K562 (cell line): Measurements from ENCODE around the gene ANXA9. TPM values are rescaled to one million over a fixed set of nuclear protein-coding genes. Genes with fewer than 3 reads are reported as not detected.
A peak's percentile ranks its signal among the peaks of the same experiment; 100 is the strongest.

Source experiments
- ATAC-seq: fragments of 200-7000 bp; cut with Tn5 transposase; 3 replicates; pipeline ENCODE4 v1.9.1; 2020; ENCODE audit warnings: moderate library complexity
- BruUV-seq: library from RNA; stranded (reverse); fragments of 400-500 nt; replicated peaks from 2 replicates; lab custom pipeline; 2021; lab: Mats Ljungman, UMichigan
- CTCF ChIA-PET: fragments of 300-600 bp; formaldehyde crosslinking; extraction: SDS; loops from one replicate; lab custom pipeline; 2021; ENCODE audit warnings: low intra/inter-chr PET ratio; lab: Yijun Ruan, JAX
- POLR2A ChIA-PET: fragments of 300-600, 350-650 bp; sonication (Branson Sonifier 250); formaldehyde crosslinking; extraction: SDS; loops from one replicate; lab custom pipeline; 2021; ENCODE audit warnings: antibody characterized with exemption, inconsistent platforms; lab: Yijun Ruan, JAX
- DNase-seq, 4 experiments: peaks; one replicate each; pipeline versions ENCODE4 v3.0.0 to v3.0.0-alpha.2; 2011 to 2018; ENCODE audit warnings: low spot score in 3 of 4, mixed read lengths in 3 of 4; ENCODE audit errors: extremely low read depth in 1 of 4
- FAIRE-seq: peaks from 2 replicates; lab custom pipeline; 2011; peaks lifted over from hg19 to GRCh38; lab: Jason Lieb, UNC
- H2AFZ ChIP-seq: 2 replicates; pipeline ENCODE4 v1.6.0; 2011; ENCODE audit warnings: low read depth, low read length, control low read depth, inconsistent platforms
- H3K27ac ChIP-seq: fragments of 200-600 bp; 3 replicates; pipeline ENCODE4 v1.8.0; 2011; ENCODE audit warnings: low read depth, mild to moderate bottlenecking, control low read depth, inconsistent platforms, low read length, moderate library complexity, mixed read lengths; ENCODE audit errors: extremely low read depth
- H3K27me3 ChIP-seq, 2 experiments: fragments of 300-600 bp in 1 of 2; 2 replicates in 1 of 2; 3 replicates in 1 of 2; pipeline versions ENCODE4 v1.6.0 to v1.8.0; 2011; ENCODE audit warnings: inconsistent platforms in 2 of 2, low read length in 2 of 2, mild to moderate bottlenecking in 1 of 2, mixed read lengths in 1 of 2, moderate library complexity in 1 of 2; ENCODE audit not compliant: control insufficient read depth in 2 of 2, insufficient read depth in 2 of 2
- H3K36me3 ChIP-seq: fragments of 300-600 bp; 3 replicates; pipeline ENCODE4 v1.8.0; 2011; ENCODE audit warnings: mild to moderate bottlenecking, low read length, inconsistent platforms; ENCODE audit not compliant: control insufficient read depth, insufficient read depth
- H3K4me1 ChIP-seq, 2 experiments: fragments of 200-600 bp in 1 of 2; replicated peaks in 1 of 2; 2 replicates in 1 of 2; 3 replicates in 1 of 2; pipeline versions ENCODE4 v1.5.1 to v1.8.0; 2011; ENCODE audit warnings: inconsistent platforms in 2 of 2, low read length in 2 of 2, mild to moderate bottlenecking in 1 of 2, mixed read lengths in 1 of 2, moderate library complexity in 1 of 2; ENCODE audit not compliant: control insufficient read depth in 2 of 2, insufficient read depth in 2 of 2
- H3K4me2 ChIP-seq: 2 replicates; pipeline ENCODE4 v1.6.1; 2011; ENCODE audit warnings: low read length, control low read depth, inconsistent platforms, mixed read lengths; ENCODE audit not compliant: insufficient read depth
- H3K4me3 ChIP-seq: fragments of 200-600 bp; sonication (generic), shearing (Covaris generic); 2 replicates; pipeline ENCODE4 v1.5.1; 2016; ENCODE audit warnings: control low read depth, inconsistent platforms
- H3K79me2 ChIP-seq: fragments of 200-600 bp; 3 replicates; pipeline ENCODE4 v1.8.0; 2011; ENCODE audit warnings: low read length, inconsistent platforms; ENCODE audit not compliant: control insufficient read depth, insufficient read depth
- H3K9ac ChIP-seq, 2 experiments: 2 replicates each; pipeline versions ENCODE4 v1.6.0 to v1.6.1; 2011; ENCODE audit warnings: low read depth in 2 of 2, low read length in 2 of 2, control low read depth in 1 of 2, inconsistent platforms in 1 of 2, mild to moderate bottlenecking in 1 of 2, mixed read lengths in 1 of 2; ENCODE audit not compliant: insufficient read depth in 1 of 2
- H3K9me1 ChIP-seq: one replicate; pipeline ENCODE4 v1.6.0; 2011; ENCODE audit warnings: inconsistent platforms, mild to moderate bottlenecking, low read length, moderate library complexity; ENCODE audit not compliant: control insufficient read depth, insufficient read depth
- H3K9me3 ChIP-seq: replicated peaks from 2 replicates; pipeline ENCODE4 v1.5.1; 2011; ENCODE audit warnings: low read depth, low read length, inconsistent platforms; ENCODE audit not compliant: control insufficient read depth, insufficient read depth
- H4K20me1 ChIP-seq: replicated peaks from 2 replicates; pipeline ENCODE4 v1.6.1; 2011; ENCODE audit warnings: low read length, inconsistent platforms, mixed read lengths; ENCODE audit not compliant: control insufficient read depth, insufficient read depth
- ARID1B ChIP-seq: fragments of 450-650 bp; IDR thresholded peaks from 2 replicates; pipeline ENCODE4 v1.6.1; 2016; ENCODE audit warnings: antibody characterized with exemption, mild to moderate bottlenecking, inconsistent platforms
- C11orf30 ChIP-seq: fragments of 450-650 bp; IDR thresholded peaks from 2 replicates; pipeline ENCODE4 v1.6.1; 2016; ENCODE audit warnings: low read depth, mild to moderate bottlenecking
- CBFA2T3 ChIP-seq: fragments of 450-650 bp; IDR thresholded peaks from 2 replicates; pipeline ENCODE4 v1.6.1; 2017
- CTBP1 ChIP-seq: fragments of 450-650 bp; IDR thresholded peaks from 2 replicates; pipeline ENCODE4 v1.6.1; 2016; ENCODE audit warnings: borderline replicate concordance
- DPF2 ChIP-seq: fragments of 450-650 bp; IDR thresholded peaks from 2 replicates; pipeline ENCODE4 v1.6.1; 2016
- MAFG ChIP-seq: fragments of 450-650 bp; conservative IDR thresholded peaks from 2 replicates; pipeline ENCODE4 v1.6.1; 2016; ENCODE audit warnings: missing genetic modification characterization, missing compliant biosample characterization
- MAFK ChIP-seq: IDR thresholded peaks from 2 replicates; pipeline ENCODE4 v1.6.1; 2011; ENCODE audit warnings: low read length, improper control_type of control experiment
- MCM7 ChIP-seq, 2 experiments: fragments of 450-650 bp; IDR thresholded peaks; 2 replicates each; pipeline ENCODE4 v1.6.1; 2016 to 2018
- NFE2 ChIP-seq: IDR thresholded peaks from 2 replicates; pipeline ENCODE4 v1.6.1; 2014; ENCODE audit warnings: antibody characterized with exemption, low read depth
- TBP ChIP-seq: optimal IDR thresholded peaks from 2 replicates; pipeline ENCODE3; 2011; ENCODE audit warnings: low read depth, low read length, improper control_type of control experiment
- ZNF316 ChIP-seq: fragments of 450-650 bp; IDR thresholded peaks from 2 replicates; pipeline ENCODE4 v1.6.1; 2016
- WGBS: fragments of 100-300 bp; shearing (Covaris generic); methylation state at CpG from one replicate; pipeline ENCODE4 v1.1.6; 2016; ENCODE audit warnings: low coverage, mixed read lengths; ENCODE audit not compliant: insufficient coverage; ENCODE audit errors: missing lambda C conversion rate; 5-methylcytosine and 5-hydroxymethylcytosine counted together
- in situ Hi-C: fragments of 300-500 bp; cut with MboI; formaldehyde crosslinking; loops from 4 replicates; pipeline ENCODE4 v1.15.0; 2018; ENCODE audit warnings: inconsistent platforms, mixed read lengths
- intact Hi-C: fragments of 100-400 bp; cut with micrococcal nuclease; formaldehyde crosslinking; loops from 2 replicates; pipeline ENCODE4 v1.14.2; 2022
- polyA plus RNA-seq, 8 experiments: library from polyadenylated mRNA; depleted of rRNA in 4 of 8; stranded (reverse) in 5 of 8; unstranded in 3 of 8; fragments of >200 nt; fragmentation: Nextera tagmentation in 2 of 8; fragmentation: Illumina TruSeq in 1 of 8; extraction: Ambion mirVana in 2 of 8; extraction: Trizol in 1 of 8; gene quantifications; 2 replicates each; pipeline versions ENCODE4 v1.2.1 to v1.2.3, GENCODE V29; 2011 to 2014; ENCODE audit warnings: inconsistent platforms in 1 of 8, missing spikeins in 1 of 8
- total RNA-seq, 7 experiments: library from RNA; depleted of rRNA in 6 of 7; stranded (reverse); fragments of >200 nt in 6 of 7; fragmentation: Illumina TruSeq in 2 of 7; extraction: Trizol in 2 of 7; gene quantifications; 2 replicates each; pipeline versions ENCODE4 v1.2.1 to v1.2.3, GENCODE V29; 2011 to 2021; ENCODE audit warnings: low replicate concordance in 1 of 7
- TF ChIP-seq, protein P1 (sequence below): fragments of 450-650 bp; formaldehyde crosslinking; conservative IDR thresholded peaks from 2 replicates; pipeline ENCODE4 v1.4.0; 2022; ENCODE audit warnings: mild to moderate bottlenecking, missing genetic modification characterization
- TF ChIP-seq, protein P2 (sequence below): fragments of 450-650 bp; IDR thresholded peaks from 2 replicates; pipeline ENCODE4 v1.6.1; 2017; ENCODE audit warnings: antibody characterized with exemption, mild to moderate bottlenecking

ANXA9 gene
- total and polyA plus RNA-seq, 9 of the 15 experiments (the other 6 are each of a cell fraction or from before 2014, with no cell fraction given), result 0.24 to 1.6 (median 0.57) TPM

DNA sequence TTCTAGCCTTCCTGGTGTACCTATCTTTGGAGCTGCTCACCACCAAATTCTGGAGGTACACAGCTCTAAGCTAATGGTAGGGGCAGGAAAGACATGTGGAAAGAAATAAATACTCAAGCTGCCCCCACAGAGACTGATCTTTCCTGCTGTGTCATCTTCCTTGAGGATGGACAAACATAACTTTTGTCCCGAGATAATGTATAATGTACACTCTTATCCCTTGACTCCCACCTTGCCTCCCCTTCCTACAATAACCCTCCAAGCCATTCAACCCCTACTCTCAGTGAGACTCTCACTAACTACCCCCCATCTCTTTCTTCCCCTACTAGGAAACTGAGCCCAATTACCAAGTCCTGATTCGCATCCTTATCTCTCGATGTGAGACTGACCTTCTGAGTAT, 12.2 kb downstream of the ANXA9 start:
- peak; percentile 20; the same call in 2 of the 3 replicates for ATAC-seq

More for the DNA sequence above, 12.2 kb downstream of the ANXA9 start:
- POLR2A ChIA-PET, result interaction anchor here (0.6 to 3.6 kb wide), 7 partner anchors 8 to 431 kb away, joined by 3 to 22 read pairs (median 3); partner anchors contain the start of genes ANXA9 and MINDY1
- intact Hi-C loops, result loop anchor here (10.0 kb wide), 1 partner anchor 159 kb away; no protein-coding TSS in a partner anchor
- H3K4me2 ChIP-seq, result no peak overlapping the region
- BruUV-seq, result no TSS peak
- peaks cover 16 to 17% of the 10 kb centered on the region in 2 experiments; a peak in 4 of 5 replicates for H3K4me1 ChIP-seq
- peak; percentile 15 for FAIRE-seq
- H3K9me3 ChIP-seq, result no peaks in the 10 kb centered on the region
- peak overlapping the region in 1 of 2 experiments; percentile 67; a peak in 1 of 4 replicates for H3K9ac ChIP-seq
- H3K27ac ChIP-seq, result no peak overlapping the region
- no peaks in the 10 kb centered on the region for H3K27me3 ChIP-seq
- 13% methylated on average over 3 of the region's 3 CpGs for WGBS
- no peak for DNase-seq
- H3K79me2 ChIP-seq, result no peaks in the 10 kb centered on the region
- in situ Hi-C loops, result loop anchor here (10.0 kb wide), 1 partner anchor 429 kb away; no protein-coding TSS in a partner anchor
- TF ChIP-seq CTBP1 (no peak), TBP (no peak), NFE2 (peak; percentile 69), CBFA2T3 (peak; percentile 34; the same call in 1 of the 2 replicates), ARID1B (peak; percentile 58; the same call in 1 of the 2 replicates), MAFG (tag) (peak; percentile 70), C11orf30 (peak; percentile 79), MAFK (peak; percentile 30; the same call in 1 of the 2 replicates), ZNF316 (peak; percentile 77), DPF2 (peak; percentile 61), MCM7 (IDR thresholded peaks at IDR 0.05) (no peak)
- TF ChIP-seq, protein P1, sequence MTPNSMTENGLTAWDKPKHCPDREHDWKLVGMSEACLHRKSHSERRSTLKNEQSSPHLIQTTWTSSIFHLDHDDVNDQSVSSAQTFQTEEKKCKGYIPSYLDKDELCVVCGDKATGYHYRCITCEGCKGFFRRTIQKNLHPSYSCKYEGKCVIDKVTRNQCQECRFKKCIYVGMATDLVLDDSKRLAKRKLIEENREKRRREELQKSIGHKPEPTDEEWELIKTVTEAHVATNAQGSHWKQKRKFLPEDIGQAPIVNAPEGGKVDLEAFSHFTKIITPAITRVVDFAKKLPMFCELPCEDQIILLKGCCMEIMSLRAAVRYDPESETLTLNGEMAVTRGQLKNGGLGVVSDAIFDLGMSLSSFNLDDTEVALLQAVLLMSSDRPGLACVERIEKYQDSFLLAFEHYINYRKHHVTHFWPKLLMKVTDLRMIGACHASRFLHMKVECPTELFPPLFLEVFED (CRISPR knock-in tag), result peak; percentile 86; the same call in 1 of the 2 replicates
- TF ChIP-seq, protein P2, sequence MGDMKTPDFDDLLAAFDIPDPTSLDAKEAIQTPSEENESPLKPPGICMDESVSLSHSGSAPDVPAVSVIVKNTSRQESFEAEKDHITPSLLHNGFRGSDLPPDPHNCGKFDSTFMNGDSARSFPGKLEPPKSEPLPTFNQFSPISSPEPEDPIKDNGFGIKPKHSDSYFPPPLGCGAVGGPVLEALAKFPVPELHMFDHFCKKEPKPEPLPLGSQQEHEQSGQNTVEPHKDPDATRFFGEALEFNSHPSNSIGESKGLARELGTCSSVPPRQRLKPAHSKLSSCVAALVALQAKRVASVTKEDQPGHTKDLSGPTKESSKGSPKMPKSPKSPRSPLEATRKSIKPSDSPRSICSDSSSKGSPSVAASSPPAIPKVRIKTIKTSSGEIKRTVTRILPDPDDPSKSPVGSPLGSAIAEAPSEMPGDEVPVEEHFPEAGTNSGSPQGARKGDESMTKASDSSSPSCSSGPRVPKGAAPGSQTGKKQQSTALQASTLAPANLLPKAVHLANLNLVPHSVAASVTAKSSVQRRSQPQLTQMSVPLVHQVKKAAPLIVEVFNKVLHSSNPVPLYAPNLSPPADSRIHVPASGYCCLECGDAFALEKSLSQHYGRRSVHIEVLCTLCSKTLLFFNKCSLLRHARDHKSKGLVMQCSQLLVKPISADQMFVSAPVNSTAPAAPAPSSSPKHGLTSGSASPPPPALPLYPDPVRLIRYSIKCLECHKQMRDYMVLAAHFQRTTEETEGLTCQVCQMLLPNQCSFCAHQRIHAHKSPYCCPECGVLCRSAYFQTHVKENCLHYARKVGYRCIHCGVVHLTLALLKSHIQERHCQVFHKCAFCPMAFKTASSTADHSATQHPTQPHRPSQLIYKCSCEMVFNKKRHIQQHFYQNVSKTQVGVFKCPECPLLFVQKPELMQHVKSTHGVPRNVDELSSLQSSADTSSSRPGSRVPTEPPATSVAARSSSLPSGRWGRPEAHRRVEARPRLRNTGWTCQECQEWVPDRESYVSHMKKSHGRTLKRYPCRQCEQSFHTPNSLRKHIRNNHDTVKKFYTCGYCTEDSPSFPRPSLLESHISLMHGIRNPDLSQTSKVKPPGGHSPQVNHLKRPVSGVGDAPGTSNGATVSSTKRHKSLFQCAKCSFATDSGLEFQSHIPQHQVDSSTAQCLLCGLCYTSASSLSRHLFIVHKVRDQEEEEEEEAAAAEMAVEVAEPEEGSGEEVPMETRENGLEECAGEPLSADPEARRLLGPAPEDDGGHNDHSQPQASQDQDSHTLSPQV, result no peak
- H3K9me1 ChIP-seq, result no peaks in the 10 kb centered on the region
- no peaks in the 10 kb centered on the region for H4K20me1 ChIP-seq
- no peak overlapping the region for H3K4me3 ChIP-seq
- H3K36me3 ChIP-seq, result peaks cover 11% of the 10 kb centered on the region; the same call in 2 of the 3 replicates
- peak overlapping the region; percentile 14; the same call in 1 of the 2 replicates for H2AFZ ChIP-seq
- CTCF ChIA-PET, result interaction anchor here (1.2 kb wide), 1 partner anchor 14 kb away, joined by 3 read pairs; no protein-coding TSS in a partner anchor
